ENCODE measurements around the gene PPP5C. TPM values are rescaled to one million over a fixed set of nuclear protein-coding genes. Genes with fewer than 3 reads are reported as not detected.

PPP5C gene, protein sequence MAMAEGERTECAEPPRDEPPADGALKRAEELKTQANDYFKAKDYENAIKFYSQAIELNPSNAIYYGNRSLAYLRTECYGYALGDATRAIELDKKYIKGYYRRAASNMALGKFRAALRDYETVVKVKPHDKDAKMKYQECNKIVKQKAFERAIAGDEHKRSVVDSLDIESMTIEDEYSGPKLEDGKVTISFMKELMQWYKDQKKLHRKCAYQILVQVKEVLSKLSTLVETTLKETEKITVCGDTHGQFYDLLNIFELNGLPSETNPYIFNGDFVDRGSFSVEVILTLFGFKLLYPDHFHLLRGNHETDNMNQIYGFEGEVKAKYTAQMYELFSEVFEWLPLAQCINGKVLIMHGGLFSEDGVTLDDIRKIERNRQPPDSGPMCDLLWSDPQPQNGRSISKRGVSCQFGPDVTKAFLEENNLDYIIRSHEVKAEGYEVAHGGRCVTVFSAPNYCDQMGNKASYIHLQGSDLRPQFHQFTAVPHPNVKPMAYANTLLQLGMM
- total RNA-seq (10 to 100 TPM; 62.4 to 74.1 (median 64.7) TPM), polyA plus RNA-seq (62.7 TPM)
- long read RNA-seq, donor 1, transcript PPP5C-201 (13 exons, 2,109 nt): major isoform, 169 of 190 reads
- long read RNA-seq, donor 1, partial matches to known transcripts: 6 of 190 reads
- long read RNA-seq, donor 1, other reads (novel, unspliced or antisense): 13 of 190 reads
- long read RNA-seq, donor 2, transcript PPP5C-201 (13 exons, 2,109 nt): major isoform, 124 of 139 reads
- long read RNA-seq, donor 2, partial matches to known transcripts: 0 of 139 reads
- long read RNA-seq, donor 2, other reads (novel, unspliced or antisense): 13 of 139 reads
- long read RNA-seq, donor 3, transcript PPP5C-201 (13 exons, 2,109 nt): major isoform, 415 of 445 reads
- long read RNA-seq, donor 3, partial matches to known transcripts: 5 of 445 reads
- long read RNA-seq, donor 3, other reads (novel, unspliced or antisense): 21 of 445 reads
- long read RNA-seq, donor 4, transcript PPP5C-201 (13 exons, 2,109 nt): major isoform, 116 of 130 reads
- long read RNA-seq, donor 4, partial matches to known transcripts: 2 of 130 reads
- long read RNA-seq, donor 4, other reads (novel, unspliced or antisense): 10 of 130 reads

DNA sequence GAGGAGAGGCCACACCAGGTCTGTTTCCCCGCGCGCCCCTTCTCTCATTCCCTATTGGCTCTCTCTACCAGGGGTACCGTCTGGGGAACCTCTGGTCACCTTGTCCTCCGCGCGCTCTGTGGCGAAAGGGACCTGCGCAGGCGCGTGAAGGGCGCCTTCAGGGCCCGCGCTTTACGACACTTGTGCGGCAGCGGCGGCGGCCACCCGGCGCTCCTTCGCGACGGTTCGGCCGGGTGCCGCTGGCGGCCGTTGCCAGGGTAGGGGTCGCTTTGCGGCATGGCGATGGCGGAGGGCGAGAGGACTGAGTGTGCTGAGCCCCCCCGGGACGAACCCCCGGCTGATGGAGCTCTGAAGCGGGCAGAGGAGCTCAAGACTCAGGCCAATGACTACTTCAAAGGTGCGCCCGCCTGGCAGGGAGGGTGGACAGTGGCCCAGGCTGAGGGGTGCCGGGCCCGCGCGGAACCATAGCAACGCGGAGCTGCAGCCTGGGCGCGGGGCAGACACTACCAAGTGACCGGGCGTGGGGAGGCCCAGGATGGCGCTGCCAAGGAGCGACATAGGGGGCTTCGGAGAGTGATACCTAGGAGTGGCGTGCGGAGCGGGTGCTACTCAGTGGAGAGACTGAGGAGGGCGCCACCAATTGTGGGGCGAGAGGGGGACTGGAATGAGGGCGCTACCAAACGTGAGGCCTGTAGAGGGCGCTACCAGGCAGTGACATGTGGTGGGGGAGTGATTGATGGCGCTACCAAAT is at the start of gene PPP5C:
Gene PPP5C, plus strand, starts transcription at position 267 of the 751 bp plus-strand sequence. Its CDS starts 10 bp downstream, at position 277.
- Histone ChIP-seq H3K27ac (ENCODE audit: low read length) (peak within 1 kb of the TSS; percentile 82), H3K9me3 (ENCODE audit: control insufficient read depth, low read length) (no peaks in the 10 kb centered on the region), H3K4me1 (ENCODE audit: control insufficient read depth, insufficient read depth, low read length) (peaks cover 29% of the 10 kb centered on the region), H3K4me3 (ENCODE audit: low read length) (peak within 1 kb of the TSS; percentile 59), H3K27me3 (ENCODE audit: control insufficient read depth, insufficient read depth) (no peaks in the 10 kb centered on the region)
- DNase-seq: peak; percentile 95 to 98 (median 98)
- under 1% methylated on average over 62 of the region's 62 CpGs for WGBS
- ATAC-seq: peak; percentile 82 to 85
- intact Hi-C loops (cut with DNase I): no loop called here

GRCh38 chr19:46297700-46298478 is 49.0 kb upstream of the PPP5C start:
- peaks cover 7% of the 10 kb centered on the region for H3K4me1 ChIP-seq (ENCODE audit: control insufficient read depth, insufficient read depth, low read length)
- H3K27ac ChIP-seq (ENCODE audit: low read length): peak overlapping the region; percentile 94
- no peaks in the 10 kb centered on the region for H3K9me3 ChIP-seq (ENCODE audit: control insufficient read depth, low read length)
- 12% methylated on average over 19 of the region's 19 CpGs for WGBS
- intact Hi-C loops (cut with DNase I): loop anchor here in 1 of 4 donors (10.0 kb wide), 1 partner anchor 217 kb away; no protein-coding TSS in a partner anchor
- H3K4me3 ChIP-seq (ENCODE audit: low read length): peak overlapping the region; percentile 69
- ATAC-seq (peak; percentile 66 to 74), DNase-seq (peak; percentile 89 to 96 (median 96))
- no peaks in the 10 kb centered on the region for H3K27me3 ChIP-seq (ENCODE audit: control insufficient read depth, insufficient read depth)

- peak overlapping the region; percentile 94 for H3K27ac ChIP-seq (ENCODE audit: low read length)
- H3K4me1 ChIP-seq (ENCODE audit: control insufficient read depth, insufficient read depth, low read length): peaks cover 10% of the 10 kb centered on the region
- intact Hi-C loops (cut with DNase I): loop anchor here in 1 of 4 donors (10.0 kb wide), 1 partner anchor 216 kb away; no protein-coding TSS in a partner anchor
- no peak for DNase-seq
- no peak for ATAC-seq
- no peaks in the 10 kb centered on the region for H3K27me3 ChIP-seq (ENCODE audit: control insufficient read depth, insufficient read depth)
- peak overlapping the region; percentile 69 for H3K4me3 ChIP-seq (ENCODE audit: low read length)
- WGBS: 6% methylated on average over 7 of the region's 7 CpGs
- H3K9me3 ChIP-seq (ENCODE audit: control insufficient read depth, low read length): no peaks in the 10 kb centered on the region
Measured at GRCh38 chr19:46298479-46299003, 48.3 kb upstream of the PPP5C start.

DNA sequence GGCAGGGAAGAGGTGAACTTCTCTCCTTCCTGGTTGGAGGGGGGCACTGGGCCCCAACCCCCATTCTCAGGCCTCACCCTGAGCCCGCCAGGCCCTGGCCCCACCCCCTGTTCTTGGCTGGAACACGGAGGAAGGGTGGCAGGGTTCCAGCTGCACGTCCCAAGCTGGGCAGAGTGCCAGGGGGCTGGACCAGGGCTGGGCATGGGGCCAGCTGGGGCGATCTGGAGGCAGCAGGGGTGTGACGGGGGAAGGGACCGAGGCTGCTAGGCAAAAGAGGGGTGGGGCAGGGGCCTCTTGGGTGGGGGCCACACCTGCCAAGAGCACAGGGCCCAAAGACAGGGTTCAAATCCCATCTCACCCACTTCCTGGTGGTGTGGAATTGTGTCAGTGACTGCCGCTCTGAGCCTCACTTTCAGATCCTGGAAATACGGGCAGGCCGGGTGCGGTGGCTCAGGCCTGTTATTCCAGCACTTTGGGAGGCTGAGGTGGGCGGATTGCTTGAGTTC is 47.8 kb upstream of the PPP5C start:
- WGBS: 7% methylated on average over 11 of the region's 11 CpGs
- H3K27ac ChIP-seq (ENCODE audit: low read length): peak overlapping the region; percentile 96
- H3K9me3 ChIP-seq (ENCODE audit: control insufficient read depth, low read length): no peaks in the 10 kb centered on the region
- peaks cover 10% of the 10 kb centered on the region for H3K4me1 ChIP-seq (ENCODE audit: control insufficient read depth, insufficient read depth, low read length)
- H3K27me3 ChIP-seq (ENCODE audit: control insufficient read depth, insufficient read depth): no peaks in the 10 kb centered on the region
- intact Hi-C loops (cut with DNase I): loop anchor here in 1 of 4 donors (10.0 kb wide), 1 partner anchor 216 kb away; no protein-coding TSS in a partner anchor
- DNase-seq (peak; percentile 97 to 99 (median 99)), ATAC-seq (peak; percentile 76 to 78)
- peak overlapping the region; percentile 69 for H3K4me3 ChIP-seq (ENCODE audit: low read length)

DNA sequence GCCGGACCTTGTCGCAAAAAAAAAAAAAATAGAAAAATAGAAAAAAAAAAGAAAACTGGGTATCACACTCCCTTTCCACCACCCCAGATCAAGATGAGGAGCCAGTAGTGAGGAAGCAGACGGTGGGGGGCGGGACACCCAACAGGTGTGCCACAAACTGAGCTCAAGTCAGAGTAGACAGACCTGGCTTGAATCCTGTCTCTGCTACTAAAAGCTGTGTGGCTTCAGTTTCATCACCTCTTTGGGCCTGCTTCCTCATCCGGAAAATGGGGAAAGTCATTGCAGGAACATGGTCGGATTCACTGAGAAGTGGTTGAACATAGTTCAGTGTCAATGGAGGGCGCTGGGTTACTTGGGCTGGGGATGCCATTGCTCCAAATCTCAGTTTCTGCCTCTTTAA is 47.2 kb upstream of the PPP5C start:
- Histone ChIP-seq H3K27me3 (ENCODE audit: control insufficient read depth, insufficient read depth) (no peaks in the 10 kb centered on the region), H3K4me1 (ENCODE audit: control insufficient read depth, insufficient read depth, low read length) (peaks cover 10% of the 10 kb centered on the region), H3K9me3 (ENCODE audit: control insufficient read depth, low read length) (no peaks in the 10 kb centered on the region), H3K4me3 (ENCODE audit: low read length) (peak overlapping the region; percentile 34), H3K27ac (ENCODE audit: low read length) (peak overlapping the region; percentile 96)
- intact Hi-C loops (cut with DNase I): loop anchor here in 1 of 4 donors (10.0 kb wide), 1 partner anchor 215 kb away; no protein-coding TSS in a partner anchor
- WGBS: 50% methylated on average over 7 of the region's 7 CpGs
- peak in 1 of 3 donors; percentile 66 for DNase-seq
- ATAC-seq: no peak

- DNase-seq (peak; percentile 53 to 80 (median 75)), ATAC-seq (peak in 1 of 2 donors; percentile 1)
- Histone ChIP-seq H3K27ac (ENCODE audit: low read length) (peak overlapping the region; percentile 22), H3K4me3 (ENCODE audit: low read length) (no peak overlapping the region), H3K27me3 (ENCODE audit: control insufficient read depth, insufficient read depth) (no peaks in the 10 kb centered on the region), H3K4me1 (ENCODE audit: control insufficient read depth, insufficient read depth, low read length) (peaks cover 10% of the 10 kb centered on the region), H3K9me3 (ENCODE audit: control insufficient read depth, low read length) (no peaks in the 10 kb centered on the region)
- 54% methylated on average over 10 of the region's 10 CpGs for WGBS
- intact Hi-C loops (cut with DNase I): no loop called here
Measured at GRCh38 chr19:46303322-46303690, 43.6 kb upstream of the PPP5C start.

DNA sequence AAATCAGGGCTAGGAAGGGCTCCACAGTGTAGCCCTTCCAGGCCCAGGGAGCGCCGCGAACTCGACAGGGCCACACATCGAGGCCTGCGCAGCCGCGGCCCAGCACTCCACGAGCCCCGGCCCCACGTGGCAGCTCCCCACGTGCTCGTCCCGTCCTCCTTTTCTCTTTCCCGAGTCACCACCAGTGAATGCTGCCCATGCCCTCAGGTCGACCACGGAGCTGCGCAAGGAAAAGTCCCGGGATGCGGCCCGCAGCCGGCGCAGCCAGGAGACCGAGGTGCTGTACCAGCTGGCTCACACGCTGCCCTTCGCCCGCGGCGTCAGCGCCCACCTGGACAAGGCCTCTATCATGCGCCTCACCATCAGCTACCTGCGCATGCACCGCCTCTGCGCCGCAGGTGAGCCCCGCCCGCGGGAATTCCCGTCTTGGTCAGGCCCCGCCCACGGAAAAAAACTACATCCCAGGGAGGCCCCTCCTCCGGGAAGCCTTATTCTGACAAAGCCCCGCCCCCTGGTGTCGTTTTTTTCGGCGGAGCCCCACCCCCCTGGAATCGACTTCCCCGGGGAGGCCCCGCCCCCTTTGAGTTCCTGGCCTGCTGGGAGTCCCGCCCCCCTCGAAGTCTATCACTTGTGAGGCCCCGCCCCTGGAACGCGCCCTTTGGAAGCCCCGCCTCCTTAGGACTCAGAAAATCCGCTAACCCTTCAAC is 43.0 kb upstream of the PPP5C start:
- peaks cover 10% of the 10 kb centered on the region for H3K4me1 ChIP-seq (ENCODE audit: control insufficient read depth, insufficient read depth, low read length)
- peak overlapping the region; percentile 22 for H3K27ac ChIP-seq (ENCODE audit: low read length)
- H3K9me3 ChIP-seq (ENCODE audit: control insufficient read depth, low read length): no peaks in the 10 kb centered on the region
- WGBS: 54% methylated on average over 56 of the region's 56 CpGs
- intact Hi-C loops (cut with DNase I): no loop called here
- H3K27me3 ChIP-seq (ENCODE audit: control insufficient read depth, insufficient read depth): no peaks in the 10 kb centered on the region
- DNase-seq (peak; percentile 87 to 91 (median 90)), ATAC-seq (peak in 1 of 2 donors; percentile 47)
- H3K4me3 ChIP-seq (ENCODE audit: low read length): no peak overlapping the region

- Histone ChIP-seq H3K27me3 (ENCODE audit: control insufficient read depth, insufficient read depth) (no peaks in the 10 kb centered on the region), H3K27ac (ENCODE audit: low read length) (no peak overlapping the region), H3K4me1 (ENCODE audit: control insufficient read depth, insufficient read depth, low read length) (peaks cover 10% of the 10 kb centered on the region), H3K4me3 (ENCODE audit: low read length) (no peak overlapping the region), H3K9me3 (ENCODE audit: control insufficient read depth, low read length) (no peaks in the 10 kb centered on the region)
- DNase-seq (no peak), ATAC-seq (no peak)
- intact Hi-C loops (cut with DNase I): no loop called here
- WGBS: 99% methylated on average over 3 of the region's 3 CpGs
Measured at GRCh38 chr19:46306501-46306900, 40.4 kb upstream of the PPP5C start.

- H3K27ac ChIP-seq (ENCODE audit: low read length): no peak overlapping the region
- WGBS: 93% methylated on average over 15 of the region's 15 CpGs
- DNase-seq (peak in 1 of 3 donors; percentile 56), ATAC-seq (no peak)
- H3K27me3 ChIP-seq (ENCODE audit: control insufficient read depth, insufficient read depth): no peaks in the 10 kb centered on the region
- intact Hi-C loops (cut with DNase I): no loop called here
- H3K4me3 ChIP-seq (ENCODE audit: low read length): no peak overlapping the region
- H3K9me3 ChIP-seq (ENCODE audit: control insufficient read depth, low read length): no peaks in the 10 kb centered on the region
- H3K4me1 ChIP-seq (ENCODE audit: control insufficient read depth, insufficient read depth, low read length): peaks cover 3% of the 10 kb centered on the region
Measured at GRCh38 chr19:46308510-46308909, 38.4 kb upstream of the PPP5C start.
